Activated naive CD4-positive, alpha-beta T cell treated with anti-CD3 and anti-CD28 coated beads, Interleukin-2, amount 50 U/mL, for 24 hours (primary cell): Measurements from ENCODE around the gene RAB18.
"Not testable (repeated sequence)": the region's sequence is repeated elsewhere in the genome, so short reads cannot be mapped to it uniquely, and the experiment has no call there.

ENCODE experiments used
- H3K27ac Mint-ChIP-seq: one replicate; pipeline ENCODE4 v1.8.0; 2021; ENCODE audit warnings: mild to moderate bottlenecking, mixed read lengths
- H3K27me3 Mint-ChIP-seq: one replicate; pipeline ENCODE4 v1.8.0; 2021; ENCODE audit warnings: mixed read lengths
- H3K36me3 Mint-ChIP-seq: one replicate; pipeline ENCODE4 v1.8.0; 2021; ENCODE audit warnings: mixed read lengths
- H3K4me1 Mint-ChIP-seq: one replicate; pipeline ENCODE4 v1.8.0; 2021; ENCODE audit warnings: mixed read lengths
- H3K4me3 Mint-ChIP-seq: one replicate; pipeline ENCODE4 v1.8.0; 2021; ENCODE audit warnings: mild to moderate bottlenecking, mixed read lengths
- H3K9me3 Mint-ChIP-seq: one replicate; pipeline ENCODE4 v1.8.0; 2021; ENCODE audit warnings: mixed read lengths

RAB18 gene

GRCh38 chr10:27558612-27559020, 54.5 kb downstream of the RAB18 start:
- Mint-ChIP-seq H3K36me3 (peaks cover 2% of the 10 kb centered on the region), H3K27me3 (no peaks in the 10 kb centered on the region), H3K4me3 (no peak overlapping the region), H3K27ac (no peak overlapping the region), H3K9me3 (no peaks in the 10 kb centered on the region), H3K4me1 (no peaks in the 10 kb centered on the region)

- Mint-ChIP-seq H3K36me3 (peaks cover 4% of the 10 kb centered on the region), H3K4me3 (no peak overlapping the region), H3K4me1 (peaks cover 16% of the 10 kb centered on the region), H3K27me3 (no peaks in the 10 kb centered on the region), H3K27ac (no peak overlapping the region), H3K9me3 (no peaks in the 10 kb centered on the region)
Measured at GRCh38 chr10:27561334-27561733, 57.2 kb downstream of the RAB18 start.

GRCh38 chr10:27564398-27564797, 60.3 kb downstream of the RAB18 start:
- Mint-ChIP-seq H3K9me3 (no peaks in the 10 kb centered on the region), H3K4me3 (peak overlapping the region; percentile 42), H3K4me1 (peaks cover 26% of the 10 kb centered on the region), H3K27ac (no peak overlapping the region), H3K27me3 (no peaks in the 10 kb centered on the region), H3K36me3 (peaks cover 5% of the 10 kb centered on the region)

- peaks cover 26% of the 10 kb centered on the region for H3K4me1 Mint-ChIP-seq
- no peak overlapping the region for H3K4me3 Mint-ChIP-seq
- no peaks in the 10 kb centered on the region for H3K9me3 Mint-ChIP-seq
- no peak overlapping the region for H3K27ac Mint-ChIP-seq
- peaks cover 5% of the 10 kb centered on the region for H3K36me3 Mint-ChIP-seq
- no peaks in the 10 kb centered on the region for H3K27me3 Mint-ChIP-seq
Measured at GRCh38 chr10:27564880-27565279, 60.8 kb downstream of the RAB18 start.

GRCh38 chr10:27568196-27569175, 64.4 kb downstream of the RAB18 start:
- peaks cover 6% of the 10 kb centered on the region for H3K36me3 Mint-ChIP-seq
- H3K4me3 Mint-ChIP-seq = no peak overlapping the region
- no peak overlapping the region for H3K27ac Mint-ChIP-seq
- H3K27me3 Mint-ChIP-seq = no peaks in the 10 kb centered on the region
- H3K9me3 Mint-ChIP-seq = no peaks in the 10 kb centered on the region
- peaks cover 26% of the 10 kb centered on the region for H3K4me1 Mint-ChIP-seq

- no peaks in the 10 kb centered on the region for H3K27me3 Mint-ChIP-seq
- H3K9me3 Mint-ChIP-seq = no peaks in the 10 kb centered on the region
- H3K27ac Mint-ChIP-seq = no peak overlapping the region
- H3K4me1 Mint-ChIP-seq = peaks cover 16% of the 10 kb centered on the region
- peaks cover 7% of the 10 kb centered on the region for H3K36me3 Mint-ChIP-seq
- no peak overlapping the region for H3K4me3 Mint-ChIP-seq
Measured at GRCh38 chr10:27569946-27570345, 65.8 kb downstream of the RAB18 start.

- H3K27ac Mint-ChIP-seq, H3K4me3 Mint-ChIP-seq, H3K9me3 Mint-ChIP-seq, H3K36me3 Mint-ChIP-seq, H3K4me1 Mint-ChIP-seq, H3K27me3 Mint-ChIP-seq: not testable (repeated sequence)
Measured at GRCh38 chr10:27577038-27577437, 72.9 kb downstream of the RAB18 start.

- Mint-ChIP-seq H3K9me3 (no peaks in the 10 kb centered on the region), H3K4me1 (no peaks in the 10 kb centered on the region), H3K36me3 (peaks cover 4% of the 10 kb centered on the region), H3K27me3 (no peaks in the 10 kb centered on the region), H3K27ac (no peak overlapping the region), H3K4me3 (no peak overlapping the region)
Measured at GRCh38 chr10:27578316-27578715, 74.2 kb downstream of the RAB18 start.

- Mint-ChIP-seq H3K4me3 (no peak overlapping the region), H3K27ac (no peak overlapping the region), H3K36me3 (peaks cover 5% of the 10 kb centered on the region), H3K4me1 (no peaks in the 10 kb centered on the region), H3K9me3 (no peaks in the 10 kb centered on the region), H3K27me3 (peaks cover 2% of the 10 kb centered on the region)
Measured at GRCh38 chr10:27581225-27581624, 77.1 kb downstream of the RAB18 start.

GRCh38 chr10:27584302-27584701, 80.2 kb downstream of the RAB18 start:
- Mint-ChIP-seq H3K27me3 (peaks cover 8% of the 10 kb centered on the region), H3K27ac (no peak overlapping the region), H3K4me3 (no peak overlapping the region), H3K4me1 (no peaks in the 10 kb centered on the region), H3K9me3 (peaks cover 8% of the 10 kb centered on the region), H3K36me3 (peaks cover 14% of the 10 kb centered on the region)
